IMR-90 (cell line): ENCODE results near the gene KRTAP21-2. TPM values are rescaled to one million over a fixed set of nuclear protein-coding genes. Genes with fewer than 3 reads are reported as not detected.

Experiments
- ATAC-seq: fragments of 200-7000 bp; cut with Tn5 transposase; 2 replicates; pipeline ENCODE4 v1.9.1; 2020; ENCODE audit warnings: low read depth, mild to moderate bottlenecking, moderate library complexity
- BruUV-seq: library from RNA; stranded (reverse); fragments of 400-500 nt; replicated peaks from 2 replicates; lab custom pipeline; 2021; lab: Mats Ljungman, UMichigan
- CTCF ChIA-PET: fragments of 300-600 bp; formaldehyde crosslinking; extraction: SDS; loops from one replicate; lab custom pipeline; 2021; ENCODE audit warnings: antibody characterized with exemption; lab: Yijun Ruan, JAX
- POLR2A ChIA-PET: fragments of 300-600 bp; sonication (Branson Sonifier 250); formaldehyde crosslinking; loops from one replicate; lab custom pipeline; 2022; ENCODE audit warnings: antibody characterized with exemption; ENCODE audit not compliant: unreplicated experiment; lab: Charles Lee
- DNase-seq: peaks from one replicate; pipeline ENCODE4 v3.0.0; 2013
- H2AFZ ChIP-seq: replicated peaks from 2 replicates; pipeline ENCODE3; 2013; ENCODE audit warnings: low read length, mild to moderate bottlenecking; ENCODE audit not compliant: poor library complexity
- H2AK5ac ChIP-seq: 2 replicates; pipeline ENCODE4 v1.6.1; 2013; ENCODE audit warnings: low read depth, low read length, inconsistent platforms
- H2AK9ac ChIP-seq: replicated peaks from 2 replicates; pipeline ENCODE3; 2013; ENCODE audit warnings: mild to moderate bottlenecking, low read depth, low read length, moderate library complexity; ENCODE audit not compliant: poor library complexity
- H2BK120ac ChIP-seq: 2 replicates; pipeline ENCODE4 v1.6.1; 2013; ENCODE audit warnings: low read depth, low read length, inconsistent platforms
- H2BK15ac ChIP-seq: 3 replicates; pipeline ENCODE4 v1.6.1; 2013; ENCODE audit warnings: low read depth, low read length, inconsistent platforms
- H2BK20ac ChIP-seq: 2 replicates; pipeline ENCODE4 v1.6.1; 2013; ENCODE audit warnings: low read depth, mild to moderate bottlenecking, inconsistent platforms, low read length, moderate library complexity
- H2BK5ac ChIP-seq: 2 replicates; pipeline ENCODE4 v1.6.1; 2013; ENCODE audit warnings: mild to moderate bottlenecking, low read depth, low read length, inconsistent platforms; ENCODE audit not compliant: poor library complexity, severe bottlenecking
- H3K14ac ChIP-seq: replicated peaks from 2 replicates; pipeline ENCODE4 v1.6.1; 2013; ENCODE audit warnings: low read depth, low read length, inconsistent platforms
- H3K18ac ChIP-seq: 2 replicates; pipeline ENCODE4 v1.6.1; 2013; ENCODE audit warnings: low read depth, low read length, control low read depth
- H3K23ac ChIP-seq: 2 replicates; pipeline ENCODE4 v1.6.1; 2013; ENCODE audit warnings: low read depth, low read length, inconsistent platforms
- H3K27ac ChIP-seq: 2 replicates; pipeline ENCODE4 v1.5.1; 2013; ENCODE audit warnings: mild to moderate bottlenecking, control low read depth, low read length; ENCODE audit not compliant: insufficient read depth
- H3K27me3 ChIP-seq: 2 replicates; pipeline ENCODE4 v1.6.1; 2013; ENCODE audit warnings: low read length; ENCODE audit not compliant: control insufficient read depth, insufficient read depth
- H3K36me3 ChIP-seq: 2 replicates; pipeline ENCODE4 v1.6.1; 2013; ENCODE audit warnings: low read length, mixed read lengths; ENCODE audit not compliant: control insufficient read depth, insufficient read depth
- H3K4ac ChIP-seq: 2 replicates; pipeline ENCODE4 v1.6.1; 2013; ENCODE audit warnings: low read depth, low read length, inconsistent platforms
- H3K4me1 ChIP-seq: 2 replicates; pipeline ENCODE4 v1.6.1; 2013; ENCODE audit warnings: low read length, mixed read lengths; ENCODE audit not compliant: control insufficient read depth, insufficient read depth
- H3K4me2 ChIP-seq: 2 replicates; pipeline ENCODE4 v1.6.1; 2013; ENCODE audit warnings: low read depth, mild to moderate bottlenecking, control low read depth, low read length, moderate library complexity
- H3K4me3 ChIP-seq: 2 replicates; pipeline ENCODE4 v1.5.1; 2013; ENCODE audit warnings: low read depth, mild to moderate bottlenecking, control low read depth, low read length, moderate library complexity; ENCODE audit not compliant: insufficient read depth
- H3K56ac ChIP-seq: 2 replicates; pipeline ENCODE4 v1.6.1; 2013; ENCODE audit warnings: low read length, inconsistent platforms; ENCODE audit not compliant: insufficient read depth; ENCODE audit errors: extremely low read depth
- H3K79me1 ChIP-seq, 2 experiments: 2 replicates each; pipeline ENCODE4 v1.6.1; 2013; ENCODE audit warnings: low read length in 2 of 2, inconsistent platforms in 1 of 2, low read depth in 1 of 2
- H3K9ac ChIP-seq: 2 replicates; pipeline ENCODE4 v1.6.1; 2013; ENCODE audit warnings: low read depth, low read length, control low read depth
- H3K9me1 ChIP-seq: 2 replicates; pipeline ENCODE4 v1.6.1; 2013; ENCODE audit warnings: low read length, inconsistent platforms; ENCODE audit not compliant: insufficient read depth
- H3K9me3 ChIP-seq: 2 replicates; pipeline ENCODE4 v1.6.1; 2013; ENCODE audit warnings: low read length; ENCODE audit not compliant: control insufficient read depth, insufficient read depth
- H4K20me1 ChIP-seq: 2 replicates; pipeline ENCODE4 v1.6.1; 2013; ENCODE audit warnings: low read length, inconsistent platforms; ENCODE audit not compliant: insufficient read depth
- H4K5ac ChIP-seq: 2 replicates; pipeline ENCODE4 v1.6.1; 2013; ENCODE audit warnings: mild to moderate bottlenecking, low read depth, low read length, control low read depth
- H4K8ac ChIP-seq, 2 experiments: 2 replicates each; pipeline ENCODE4 v1.6.1; 2013; ENCODE audit warnings: low read depth in 2 of 2, low read length in 2 of 2, control low read depth in 1 of 2, inconsistent platforms in 1 of 2
- H4K91ac ChIP-seq: 2 replicates; pipeline ENCODE4 v1.6.1; 2013; ENCODE audit warnings: low read depth, low read length, inconsistent platforms; ENCODE audit not compliant: insufficient read depth
- MAFK ChIP-seq: IDR thresholded peaks from 2 replicates; pipeline ENCODE4 v1.6.1; 2012; ENCODE audit warnings: low read depth, low read length, improper control_type of control experiment
- NFE2L2 ChIP-seq: fragments of 150-350 bp; IDR thresholded peaks from 2 replicates; pipeline ENCODE4 v1.6.1; 2016; ENCODE audit warnings: low read depth, mild to moderate bottlenecking, low read length
- dilution Hi-C: fragments of 300-500 bp; cut with HindIII; formaldehyde crosslinking; loops from one replicate; pipeline ENCODE4 v1.14.3; 2018; ENCODE audit warnings: low sequenced_read_pairs; ENCODE audit not compliant: unreplicated experiment
- in situ Hi-C: fragments of 300-500 bp; cut with MboI; formaldehyde crosslinking; loops from 3 replicates; pipeline ENCODE4 v1.14.3; 2019; ENCODE audit warnings: low sequenced_read_pairs, inconsistent platforms, mixed read lengths
- intact Hi-C: fragments of 100-400 bp; cut with micrococcal nuclease; formaldehyde crosslinking; loops from 2 replicates; pipeline ENCODE4 v1.10.0; 2022
- microRNA-seq, 2 experiments: library from miRNA; stranded (forward) in 1 of 2; unstranded in 1 of 2; fragments of 10-50 nt in 1 of 2; fragments of <30 nt in 1 of 2; gene quantifications in 1 of 2; microRNA quantifications in 1 of 2; one replicate each; pipeline versions ENCODE3 to v1.1.0; 2013 to 2020; ENCODE audit not compliant: insufficient read depth in 1 of 2, insufficient read length in 1 of 2, unreplicated experiment in 1 of 2
- polyA plus RNA-seq, 3 experiments: library from polyadenylated mRNA; depleted of rRNA; stranded (reverse); fragments of >200 nt; gene quantifications; 2 replicates each; pipeline ENCODE4 v1.2.3, GENCODE V29; 2012; ENCODE audit warnings: low replicate concordance in 1 of 3
- small RNA-seq, 5 experiments: library from RNA; depleted of rRNA; stranded (forward); fragments of <200 nt; gene quantifications; one replicate each; pipeline ENCODE3, GENCODE V24; 2012
- total RNA-seq: library from RNA; depleted of rRNA; stranded (reverse); fragments of >200 nt; gene quantifications from 2 replicates; pipeline ENCODE4 v1.2.3, GENCODE V29; 2012; rRNA removed

Gene KRTAP21-2
- total and polyA plus RNA-seq, 2 of the 4 experiments (the other 2 are of a cell fraction) = not detected

GRCh38 chr21:30707409-30707808 is 39.6 kb downstream of the KRTAP21-2 start:
- in situ Hi-C loops (no loop called here), dilution Hi-C loops (no loop called here), intact Hi-C loops (no loop called here)
- Histone ChIP-seq H3K4ac (no peak overlapping the region), H4K8ac (no peak overlapping the region), H2AK9ac (no peak overlapping the region), H3K9me3 (peaks cover 3% of the 10 kb centered on the region; the same call in 1 of the 2 replicates), H3K23ac (no peak overlapping the region), H4K5ac (no peak overlapping the region), H2AK5ac (no peak overlapping the region), H3K4me3 (no peak overlapping the region), H3K27me3 (no peaks in the 10 kb centered on the region), H3K14ac (no peak overlapping the region), H3K4me1 (no peaks in the 10 kb centered on the region), H2BK20ac (no peak overlapping the region), H3K18ac (no peak overlapping the region), H2AFZ (no peak overlapping the region), H2BK5ac (no peak overlapping the region), H4K91ac (no peak overlapping the region), H2BK15ac (no peak overlapping the region), H3K36me3 (no peaks in the 10 kb centered on the region), H3K27ac (no peak overlapping the region), H4K20me1 (no peaks in the 10 kb centered on the region), H3K9ac (no peak overlapping the region), H3K4me2 (no peak overlapping the region), H3K9me1 (no peaks in the 10 kb centered on the region), H3K79me1 (no peaks in the 10 kb centered on the region), H2BK120ac (no peak overlapping the region), H3K56ac (no peak overlapping the region)
- BruUV-seq = no TSS peak
- ChIA-PET POLR2A (no interaction called here), CTCF (no interaction called here)
- TF ChIP-seq MAFK = no peak
- no peak for TF ChIP-seq NFE2L2
- ATAC-seq (no peak), DNase-seq (no peak)

Small RNA genes lying within 50 kb of the gene (microRNA-seq; reads per million reads assigned to microRNA genes)
- gene AP000244.1 (ENCODE audit: insufficient read depth, insufficient read length) (not detected), gene KRTAP21-3 (ENCODE audit: insufficient read depth, insufficient read length) (not detected)

Small RNA genes lying within 50 kb of the gene (small RNA-seq; reads per million reads assigned to genes)
- gene AP000244.1 = 0 reads per million in 5 experiments
- gene KRTAP21-3 = 0 reads per million in 5 experiments

Other genes with a start within 250 kb of the KRTAP21-2 start
- gene KRTAP19-5, start 245.1 kb downstream of the KRTAP21-2 start, total RNA-seq = not detected in 2 replicates
- not detected in 2 replicates for gene KRTAP19-5, start 245.1 kb downstream of the KRTAP21-2 start, polyA plus RNA-seq (2012; rRNA removed)
- not detected in 2 replicates for gene KRTAP19-6, start 205.4 kb downstream of the KRTAP21-2 start, total RNA-seq
- gene KRTAP19-6, start 205.4 kb downstream of the KRTAP21-2 start, polyA plus RNA-seq (2012; rRNA removed) = not detected in 2 replicates
- not detected in 2 replicates for gene KRTAP19-7, start 185.9 kb downstream of the KRTAP21-2 start, total RNA-seq
- not detected in 2 replicates for gene KRTAP19-7, start 185.9 kb downstream of the KRTAP21-2 start, polyA plus RNA-seq (2012; rRNA removed)
- not detected in 2 replicates for gene KRTAP22-2, start 156.9 kb downstream of the KRTAP21-2 start, total RNA-seq
- not detected in 2 replicates for gene KRTAP22-2, start 156.9 kb downstream of the KRTAP21-2 start, polyA plus RNA-seq (2012; rRNA removed)
- gene KRTAP6-3, start 154.8 kb downstream of the KRTAP21-2 start, total RNA-seq = not detected in 2 replicates
- not detected in 2 replicates for gene KRTAP6-3, start 154.8 kb downstream of the KRTAP21-2 start, polyA plus RNA-seq (2012; rRNA removed)
- not detected in 2 replicates for gene KRTAP6-2, start 148.4 kb downstream of the KRTAP21-2 start, total RNA-seq
- gene KRTAP6-2, start 148.4 kb downstream of the KRTAP21-2 start, polyA plus RNA-seq (2012; rRNA removed) = not detected in 2 replicates
- not detected in 2 replicates for gene KRTAP22-1, start 146.2 kb downstream of the KRTAP21-2 start, total RNA-seq
- gene KRTAP22-1, start 146.2 kb downstream of the KRTAP21-2 start, polyA plus RNA-seq (2012; rRNA removed) = not detected in 2 replicates
- gene KRTAP6-1, start 133.3 kb downstream of the KRTAP21-2 start, total RNA-seq = not detected in 2 replicates
- not detected in 2 replicates for gene KRTAP6-1, start 133.3 kb downstream of the KRTAP21-2 start, polyA plus RNA-seq (2012; rRNA removed)
- not detected in 2 replicates for gene KRTAP20-1, start 130.8 kb downstream of the KRTAP21-2 start, total RNA-seq
- gene KRTAP20-1, start 130.8 kb downstream of the KRTAP21-2 start, polyA plus RNA-seq (2012; rRNA removed) = not detected in 2 replicates
- not detected in 2 replicates for gene KRTAP20-4, start 126.6 kb downstream of the KRTAP21-2 start, total RNA-seq
- gene KRTAP20-4, start 126.6 kb downstream of the KRTAP21-2 start, polyA plus RNA-seq (2012; rRNA removed) = not detected in 2 replicates
- gene KRTAP20-2, start 112.1 kb downstream of the KRTAP21-2 start, total RNA-seq = not detected in 2 replicates
- gene KRTAP20-2, start 112.1 kb downstream of the KRTAP21-2 start, polyA plus RNA-seq (2012; rRNA removed) = not detected in 2 replicates
- gene KRTAP20-3, start 104.4 kb downstream of the KRTAP21-2 start, total RNA-seq = not detected in 2 replicates
- gene KRTAP20-3, start 104.4 kb downstream of the KRTAP21-2 start, polyA plus RNA-seq (2012; rRNA removed) = not detected in 2 replicates
- not detected in 2 replicates for gene KRTAP21-3, start 28.5 kb downstream of the KRTAP21-2 start, total RNA-seq
- gene KRTAP21-3, start 28.5 kb downstream of the KRTAP21-2 start, polyA plus RNA-seq (2012; rRNA removed) = not detected in 2 replicates
- not detected in 2 replicates for gene KRTAP21-1, start 8.2 kb upstream of the KRTAP21-2 start, total RNA-seq
- gene KRTAP21-1, start 8.2 kb upstream of the KRTAP21-2 start, polyA plus RNA-seq (2012; rRNA removed) = not detected in 2 replicates
- gene KRTAP8-1, start 66.0 kb upstream of the KRTAP21-2 start, total RNA-seq = not detected in 2 replicates
- not detected in 2 replicates for gene KRTAP8-1, start 66.0 kb upstream of the KRTAP21-2 start, polyA plus RNA-seq (2012; rRNA removed)
- not detected in 2 replicates for gene KRTAP7-1, start 82.5 kb upstream of the KRTAP21-2 start, total RNA-seq
- gene KRTAP7-1, start 82.5 kb upstream of the KRTAP21-2 start, polyA plus RNA-seq (2012; rRNA removed) = not detected in 2 replicates
- not detected in 2 replicates for gene KRTAP11-1, start 134.3 kb upstream of the KRTAP21-2 start, total RNA-seq
- gene KRTAP11-1, start 134.3 kb upstream of the KRTAP21-2 start, polyA plus RNA-seq (2012; rRNA removed) = not detected in 2 replicates